ENCODE measurements around the gene TRIM3. TPM values are rescaled to one million over a fixed set of nuclear protein-coding genes. Genes with fewer than 3 reads are reported as not detected.

TRIM3 gene
- total and polyA plus RNA-seq, 2 donors (not counting 1 experiment from before 2014, with no cell fraction given) = 11.4 to 20.1 TPM

DNA sequence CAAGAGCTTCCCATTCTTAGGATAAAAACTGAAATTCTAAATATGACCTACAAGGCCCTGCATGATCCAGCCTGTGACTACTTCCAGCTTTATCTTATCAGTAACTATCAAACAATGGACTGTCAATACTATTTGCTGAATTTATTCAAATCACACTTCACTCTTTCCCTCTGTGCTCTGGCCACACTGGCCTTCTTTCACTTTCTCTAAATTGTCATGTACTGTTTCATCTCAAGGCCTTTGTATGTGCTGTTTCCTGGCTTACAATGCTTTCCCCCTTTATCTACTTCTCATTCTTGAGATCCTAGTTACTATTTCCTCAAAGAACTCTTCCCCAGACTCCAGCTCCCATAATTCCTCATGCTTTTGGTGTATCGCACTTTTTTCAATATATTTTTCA lies 13.2 kb upstream of the TRIM3 start:
- Mint-ChIP-seq H3K9me3 (ENCODE audit: insufficient read depth) (no peaks in the 10 kb centered on the region), H3K4me1 (peaks cover 17% of the 10 kb centered on the region), H3K27me3 (no peaks in the 10 kb centered on the region), H3K27ac (no peak overlapping the region), H3K4me3 (no peak overlapping the region)
- H3K79me2 ChIP-seq (ENCODE audit: control insufficient read depth, insufficient read depth, low read length) = peaks cover 43% of the 10 kb centered on the region
- DNase-seq = no peak
- peaks cover 0 to 58% of the 10 kb centered on the region in 2 experiments for H3K36me3 ChIP-seq (replicated peaks in 1 of 2; ENCODE audit: control extremely low read depth in 1 of 2, control insufficient read depth in 1 of 2, extremely low read depth in 1 of 2, insufficient read depth in 2 of 2, low read length in 1 of 2)
- no peaks in the 10 kb centered on the region for H3K27me3 ChIP-seq (replicated peaks in 1 of 4; ENCODE audit: control extremely low read depth in 1 of 4, control insufficient read depth in 3 of 4, insufficient read depth in 4 of 4, low read length in 3 of 4)
- peaks cover 11 to 13% of the 10 kb centered on the region in 2 donors for H3K4me1 ChIP-seq (ENCODE audit: control insufficient read depth in 2 of 2, insufficient read depth in 2 of 2, low read length in 2 of 2)
- no peaks in the 10 kb centered on the region for H3K9me3 ChIP-seq (ENCODE audit: control extremely low read depth in 1 of 3, control insufficient read depth in 2 of 3, insufficient read depth in 1 of 3, low read length in 2 of 3)
- no peaks in the 10 kb centered on the region for H4K20me1 ChIP-seq (ENCODE audit: control insufficient read depth, insufficient read depth, low read length, poor library complexity, severe bottlenecking)
- no peak overlapping the region for H3K9ac ChIP-seq (ENCODE audit: low read length)
- no peak overlapping the region for H3K4me3 ChIP-seq (ENCODE audit: control extremely low read depth in 1 of 5, extremely low read depth in 1 of 5, insufficient read depth in 1 of 5, low read depth in 2 of 5, low read length in 4 of 5)
- intact Hi-C loops (cut with micrococcal nuclease) = loop anchor here (10.0 kb wide), 1 partner anchor 802 kb away; the partner anchor contains the start of genes TRIM22 and TRIM5
- ChIA-PET CTCF (interaction anchor here (0.8 to 6.6 kb wide), 4 partner anchors 21 to 219 kb away, joined by 3 to 27 read pairs (median 4); partner anchors contain the start of gene SMPD1), POLR2A (no interaction called here)
- no peak overlapping the region for H2AFZ ChIP-seq (ENCODE audit: insufficient read depth, low read depth, low read length, poor library complexity, severe bottlenecking)
- no peak overlapping the region for H3K27ac ChIP-seq (ENCODE audit: low read length in 2 of 2)
- WGBS (ENCODE audit: insufficient coverage) = no CpG with 5 or more reads among the region's 1 CpG
- H3K4me2 ChIP-seq (replicated peaks; ENCODE audit: low read depth, low read length, poor library complexity, severe bottlenecking) = no peak overlapping the region
- no peak for ATAC-seq (ENCODE audit: low read depth)
- TF ChIP-seq EZH2 (IDR thresholded peaks at IDR 0.05; ENCODE audit: borderline replicate concordance, insufficient read depth, low read depth, low read length, poor library complexity, severe bottlenecking) = no peak
- TF ChIP-seq, protein P1, sequence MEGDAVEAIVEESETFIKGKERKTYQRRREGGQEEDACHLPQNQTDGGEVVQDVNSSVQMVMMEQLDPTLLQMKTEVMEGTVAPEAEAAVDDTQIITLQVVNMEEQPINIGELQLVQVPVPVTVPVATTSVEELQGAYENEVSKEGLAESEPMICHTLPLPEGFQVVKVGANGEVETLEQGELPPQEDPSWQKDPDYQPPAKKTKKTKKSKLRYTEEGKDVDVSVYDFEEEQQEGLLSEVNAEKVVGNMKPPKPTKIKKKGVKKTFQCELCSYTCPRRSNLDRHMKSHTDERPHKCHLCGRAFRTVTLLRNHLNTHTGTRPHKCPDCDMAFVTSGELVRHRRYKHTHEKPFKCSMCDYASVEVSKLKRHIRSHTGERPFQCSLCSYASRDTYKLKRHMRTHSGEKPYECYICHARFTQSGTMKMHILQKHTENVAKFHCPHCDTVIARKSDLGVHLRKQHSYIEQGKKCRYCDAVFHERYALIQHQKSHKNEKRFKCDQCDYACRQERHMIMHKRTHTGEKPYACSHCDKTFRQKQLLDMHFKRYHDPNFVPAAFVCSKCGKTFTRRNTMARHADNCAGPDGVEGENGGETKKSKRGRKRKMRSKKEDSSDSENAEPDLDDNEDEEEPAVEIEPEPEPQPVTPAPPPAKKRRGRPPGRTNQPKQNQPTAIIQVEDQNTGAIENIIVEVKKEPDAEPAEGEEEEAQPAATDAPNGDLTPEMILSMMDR (IDR thresholded peaks at IDR 0.05) = no peak

GRCh38 chr11:6486256-6486655 lies 12.5 kb upstream of the TRIM3 start:
- peak overlapping the region in 1 of 2 donors; percentile 19 for H3K27ac ChIP-seq (ENCODE audit: low read length in 2 of 2)
- POLR2A ChIA-PET = no interaction called here
- DNase-seq = no peak

More at GRCh38 chr11:6486256-6486655, 12.5 kb upstream of the TRIM3 start:
- Histone ChIP-seq H3K4me2 (replicated peaks; ENCODE audit: low read depth, low read length, poor library complexity, severe bottlenecking) (no peak overlapping the region), H3K9ac (ENCODE audit: low read length) (no peak overlapping the region), H3K36me3 (replicated peaks in 1 of 2; ENCODE audit: control extremely low read depth in 1 of 2, control insufficient read depth in 1 of 2, extremely low read depth in 1 of 2, insufficient read depth in 2 of 2, low read length in 1 of 2) (peaks cover 0 to 58% of the 10 kb centered on the region in 2 experiments), H3K4me3 (ENCODE audit: control extremely low read depth in 1 of 5, extremely low read depth in 1 of 5, insufficient read depth in 1 of 5, low read depth in 2 of 5, low read length in 4 of 5) (no peak overlapping the region), H3K79me2 (ENCODE audit: control insufficient read depth, insufficient read depth, low read length) (peaks cover 45% of the 10 kb centered on the region), H3K27me3 (replicated peaks in 1 of 4; ENCODE audit: control extremely low read depth in 1 of 4, control insufficient read depth in 3 of 4, insufficient read depth in 4 of 4, low read length in 3 of 4) (no peaks in the 10 kb centered on the region), H3K4me1 (ENCODE audit: control insufficient read depth in 2 of 2, insufficient read depth in 2 of 2, low read length in 2 of 2) (peaks cover 13 to 14% of the 10 kb centered on the region in 2 donors), H4K20me1 (ENCODE audit: control insufficient read depth, insufficient read depth, low read length, poor library complexity, severe bottlenecking) (no peaks in the 10 kb centered on the region), H3K9me3 (ENCODE audit: control extremely low read depth in 1 of 3, control insufficient read depth in 2 of 3, insufficient read depth in 1 of 3, low read length in 2 of 3) (no peaks in the 10 kb centered on the region), H2AFZ (ENCODE audit: insufficient read depth, low read depth, low read length, poor library complexity, severe bottlenecking) (no peak overlapping the region)
- no peak for TF ChIP-seq EZH2 (IDR thresholded peaks at IDR 0.05; ENCODE audit: borderline replicate concordance, insufficient read depth, low read depth, low read length, poor library complexity, severe bottlenecking)
- TF ChIP-seq, protein P1 (IDR thresholded peaks at IDR 0.05) = no peak
- H3K4me3 Mint-ChIP-seq = no peak overlapping the region
- no peak overlapping the region for H3K27ac Mint-ChIP-seq
- no peak for ATAC-seq (ENCODE audit: low read depth)
- CTCF ChIA-PET = interaction anchor here (0.8 to 6.6 kb wide), 3 partner anchors 96 to 219 kb away, joined by 3 to 27 read pairs (median 4); partner anchors contain the start of gene SMPD1
- peaks cover 20% of the 10 kb centered on the region for H3K4me1 Mint-ChIP-seq
- WGBS (ENCODE audit: insufficient coverage) = 91% methylated on average over 2 of the region's 3 CpGs
- H3K9me3 Mint-ChIP-seq (ENCODE audit: insufficient read depth) = no peaks in the 10 kb centered on the region
- no peaks in the 10 kb centered on the region for H3K27me3 Mint-ChIP-seq
- intact Hi-C loops (cut with micrococcal nuclease) = loop anchor here (10.0 kb wide), 1 partner anchor 801 kb away; the partner anchor contains the start of genes TRIM22 and TRIM5
